H9 (cell line): ENCODE data around the gene RNF175. TPM values are rescaled to one million over a fixed set of nuclear protein-coding genes. Genes with fewer than 3 reads are reported as not detected.

Experiments
- DNase-seq: peaks from one replicate; pipeline ENCODE4 v3.0.0-alpha.2; 2017
- H2AFZ ChIP-seq: one replicate; pipeline ENCODE4 v1.6.1; 2013; ENCODE audit warnings: mild to moderate bottlenecking, low read length, control low read depth, moderate library complexity
- H2AK5ac ChIP-seq: 2 replicates; pipeline ENCODE4 v1.6.1; 2013; ENCODE audit warnings: low read length, control low read depth, mixed read lengths; ENCODE audit not compliant: insufficient read length
- H2BK120ac ChIP-seq: one replicate; pipeline ENCODE4 v1.6.1; 2013; ENCODE audit warnings: low read depth, mild to moderate bottlenecking, low read length, control low read depth, inconsistent platforms; ENCODE audit not compliant: poor library complexity, severe bottlenecking
- H2BK12ac ChIP-seq: 2 replicates; pipeline ENCODE4 v1.6.1; 2013; ENCODE audit warnings: low read length, control low read depth, mixed read lengths, low read depth; ENCODE audit not compliant: insufficient read length
- H2BK15ac ChIP-seq: 2 replicates; pipeline ENCODE4 v1.6.1; 2013; ENCODE audit warnings: low read depth, low read length, control low read depth
- H2BK20ac ChIP-seq: one replicate; pipeline ENCODE4 v1.6.1; 2013; ENCODE audit warnings: low read depth, mild to moderate bottlenecking, low read length, control low read depth, inconsistent platforms; ENCODE audit not compliant: poor library complexity, severe bottlenecking
- H2BK5ac ChIP-seq: 2 replicates; pipeline ENCODE4 v1.6.1; 2013; ENCODE audit warnings: low read length, control low read depth, mixed read lengths; ENCODE audit not compliant: insufficient read length
- H3K14ac ChIP-seq: 2 replicates; pipeline ENCODE4 v1.6.1; 2013; ENCODE audit warnings: low read length, control low read depth; ENCODE audit not compliant: insufficient read depth
- H3K18ac ChIP-seq: 2 replicates; pipeline ENCODE4 v1.6.1; 2013; ENCODE audit warnings: low read depth, mild to moderate bottlenecking, mixed read lengths, low read length, control low read depth; ENCODE audit not compliant: insufficient read length
- H3K23ac ChIP-seq: 2 replicates; pipeline ENCODE4 v1.6.1; 2013; ENCODE audit warnings: low read length, control low read depth, mixed read lengths, low read depth; ENCODE audit not compliant: insufficient read length
- H3K23me2 ChIP-seq: 2 replicates; pipeline ENCODE4 v1.6.1; 2013; ENCODE audit warnings: low read depth, mild to moderate bottlenecking, mixed read lengths, low read length, control low read depth; ENCODE audit not compliant: insufficient read length, poor library complexity, severe bottlenecking
- H3K27ac ChIP-seq: 2 replicates; pipeline ENCODE4 v1.5.1; 2013; ENCODE audit warnings: low read length, control low read depth, mixed read lengths, low read depth; ENCODE audit not compliant: insufficient read length
- H3K27me3 ChIP-seq: 2 replicates; pipeline ENCODE4 v1.6.1; 2013; ENCODE audit warnings: low read length, control low read depth, inconsistent platforms; ENCODE audit not compliant: insufficient read depth
- H3K4ac ChIP-seq: 2 replicates; pipeline ENCODE4 v1.6.1; 2013; ENCODE audit warnings: low read depth, mild to moderate bottlenecking, control low read depth, inconsistent platforms, low read length, moderate library complexity
- H3K4me1 ChIP-seq: 2 replicates; pipeline ENCODE4 v1.6.1; 2013; ENCODE audit warnings: low read length, control low read depth, inconsistent platforms; ENCODE audit not compliant: insufficient read depth
- H3K4me2 ChIP-seq: 2 replicates; pipeline ENCODE4 v1.6.1; 2013; ENCODE audit warnings: low read length, control low read depth, mixed read lengths; ENCODE audit not compliant: insufficient read length, insufficient read depth
- H3K56ac ChIP-seq: 2 replicates; pipeline ENCODE4 v1.6.1; 2013; ENCODE audit warnings: low read depth, mild to moderate bottlenecking, mixed read lengths, low read length, control low read depth; ENCODE audit not compliant: insufficient read length
- H3K79me1 ChIP-seq: 2 replicates; pipeline ENCODE4 v1.6.1; 2013; ENCODE audit warnings: low read depth, mild to moderate bottlenecking, moderate library complexity, low read length, control low read depth, inconsistent platforms; ENCODE audit not compliant: insufficient read depth, poor library complexity, severe bottlenecking
- H3K79me2 ChIP-seq: 2 replicates; pipeline ENCODE4 v1.6.1; 2013; ENCODE audit warnings: low read length, control low read depth, inconsistent platforms; ENCODE audit not compliant: insufficient read depth
- H3K9ac ChIP-seq: 2 replicates; pipeline ENCODE4 v1.6.1; 2013; ENCODE audit warnings: low read length, control low read depth, mixed read lengths; ENCODE audit not compliant: insufficient read length; ENCODE audit errors: extremely low read depth
- H3K9me3 ChIP-seq: one replicate; pipeline ENCODE4 v1.6.1; 2013; ENCODE audit warnings: low read depth, low read length, inconsistent platforms; ENCODE audit not compliant: control insufficient read depth
- H3T11ph ChIP-seq: one replicate; pipeline ENCODE4 v1.6.1; 2013; ENCODE audit warnings: mild to moderate bottlenecking, low read length, control low read depth, inconsistent platforms
- H4K20me1 ChIP-seq: one replicate; pipeline ENCODE4 v1.6.1; 2013; ENCODE audit not compliant: control insufficient read depth, insufficient read length, insufficient read depth
- H4K5ac ChIP-seq: 2 replicates; pipeline ENCODE4 v1.6.1; 2013; ENCODE audit warnings: low read depth, mild to moderate bottlenecking, mixed read lengths, low read length, control low read depth; ENCODE audit not compliant: insufficient read length
- H4K8ac ChIP-seq: replicated peaks from 2 replicates; pipeline ENCODE4 v1.6.1; 2013; ENCODE audit warnings: low read length, control low read depth, mixed read lengths, low read depth; ENCODE audit not compliant: insufficient read length
- H4K91ac ChIP-seq: 2 replicates; pipeline ENCODE4 v1.6.1; 2013; ENCODE audit warnings: low read depth, mild to moderate bottlenecking, moderate library complexity, mixed read lengths, low read length, control low read depth; ENCODE audit not compliant: insufficient read length
- H3K27ac Mint-ChIP-seq, 3 experiments: 2 replicates in 2 of 3; 3 replicates in 1 of 3; pipeline ENCODE4 v1.8.0; 2020 to 2021; ENCODE audit warnings: mixed read lengths in 3 of 3, mild to moderate bottlenecking in 1 of 3, moderate library complexity in 1 of 3
- H3K27me3 Mint-ChIP-seq: 2 replicates; pipeline ENCODE4 v1.8.0; 2021; ENCODE audit warnings: low read depth, mild to moderate bottlenecking, moderate library complexity, mixed read lengths
- H3K36me3 Mint-ChIP-seq, 3 experiments: 2 replicates in 2 of 3; 3 replicates in 1 of 3; pipeline ENCODE4 v1.8.0; 2020 to 2021; ENCODE audit warnings: low read depth in 3 of 3, mixed read lengths in 3 of 3; ENCODE audit not compliant: insufficient read depth in 1 of 3
- H3K4me1 Mint-ChIP-seq, 2 experiments: 2 replicates each; pipeline ENCODE4 v1.8.0; 2020; ENCODE audit warnings: mixed read lengths in 2 of 2
- H3K4me3 Mint-ChIP-seq, 2 experiments: 2 replicates in 1 of 2; 3 replicates in 1 of 2; pipeline ENCODE4 v1.8.0; 2020 to 2021; ENCODE audit warnings: mild to moderate bottlenecking in 2 of 2, mixed read lengths in 2 of 2, moderate library complexity in 1 of 2
- H3K9me3 Mint-ChIP-seq, 2 experiments: 2 replicates in 1 of 2; 3 replicates in 1 of 2; pipeline ENCODE4 v1.8.0; 2020; ENCODE audit warnings: mild to moderate bottlenecking in 2 of 2, mixed read lengths in 2 of 2, moderate library complexity in 1 of 2
- WGBS: extraction: QIAGEN DNeasy Blood & Tissue Kit; methylation state at CpG from one replicate; pipeline ENCODE4 v1.1.7; 2013; ENCODE audit warnings: missing lambda C conversion rate, low lambda C conversion rate, mixed read lengths; ENCODE audit not compliant: insufficient read length; ENCODE audit errors: extremely low coverage; 5-methylcytosine and 5-hydroxymethylcytosine counted together
- total RNA-seq: library from RNA; stranded (reverse); gene quantifications from 2 replicates; pipeline ENCODE4 v1.2.1, GENCODE V29; 2021
- TF ChIP-seq, protein P1 (sequence below): fragments of 200-600 bp; sonication (generic); conservative IDR thresholded peaks from 3 replicates; pipeline ENCODE4 v1.8.0; 2021; ENCODE audit warnings: antibody characterized with exemption, mild to moderate bottlenecking

The RNF175 gene
- total RNA-seq, 1 experiment from 2014 or later: 4.3 TPM

DNA sequence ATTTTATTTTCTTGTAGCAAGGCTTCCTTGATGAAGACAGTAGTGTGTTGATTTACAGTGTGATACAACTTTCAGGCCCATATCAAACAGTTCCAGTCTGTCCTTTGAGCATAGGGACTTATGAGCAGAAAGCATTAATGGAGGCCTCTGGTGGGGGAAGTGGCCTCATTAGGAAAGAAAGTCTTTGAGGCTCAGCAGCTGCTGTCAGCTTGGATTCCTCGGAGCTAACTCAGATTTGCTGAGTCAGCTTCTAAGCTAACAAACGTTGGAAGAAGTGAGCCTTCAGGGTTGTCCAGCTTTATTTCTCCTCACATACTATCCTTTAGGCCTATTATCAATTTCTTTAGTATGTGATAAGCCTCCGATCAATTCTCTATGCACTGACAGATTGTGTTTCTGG is 44.9 kb upstream of the RNF175 start:
- TF ChIP-seq, protein P1, sequence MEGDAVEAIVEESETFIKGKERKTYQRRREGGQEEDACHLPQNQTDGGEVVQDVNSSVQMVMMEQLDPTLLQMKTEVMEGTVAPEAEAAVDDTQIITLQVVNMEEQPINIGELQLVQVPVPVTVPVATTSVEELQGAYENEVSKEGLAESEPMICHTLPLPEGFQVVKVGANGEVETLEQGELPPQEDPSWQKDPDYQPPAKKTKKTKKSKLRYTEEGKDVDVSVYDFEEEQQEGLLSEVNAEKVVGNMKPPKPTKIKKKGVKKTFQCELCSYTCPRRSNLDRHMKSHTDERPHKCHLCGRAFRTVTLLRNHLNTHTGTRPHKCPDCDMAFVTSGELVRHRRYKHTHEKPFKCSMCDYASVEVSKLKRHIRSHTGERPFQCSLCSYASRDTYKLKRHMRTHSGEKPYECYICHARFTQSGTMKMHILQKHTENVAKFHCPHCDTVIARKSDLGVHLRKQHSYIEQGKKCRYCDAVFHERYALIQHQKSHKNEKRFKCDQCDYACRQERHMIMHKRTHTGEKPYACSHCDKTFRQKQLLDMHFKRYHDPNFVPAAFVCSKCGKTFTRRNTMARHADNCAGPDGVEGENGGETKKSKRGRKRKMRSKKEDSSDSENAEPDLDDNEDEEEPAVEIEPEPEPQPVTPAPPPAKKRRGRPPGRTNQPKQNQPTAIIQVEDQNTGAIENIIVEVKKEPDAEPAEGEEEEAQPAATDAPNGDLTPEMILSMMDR: no peak
- Histone ChIP-seq H3K79me2 (no peaks in the 10 kb centered on the region), H3T11ph (no peak overlapping the region), H3K18ac (no peak overlapping the region), H3K4me2 (no peak overlapping the region), H2AK5ac (no peak overlapping the region), H3K79me1 (no peaks in the 10 kb centered on the region), H2AFZ (no peak overlapping the region), H4K5ac (no peak overlapping the region), H4K20me1 (no peaks in the 10 kb centered on the region), H4K8ac (no peak overlapping the region), H3K9me3 (no peaks in the 10 kb centered on the region), H3K23me2 (no peaks in the 10 kb centered on the region), H2BK20ac (no peak overlapping the region), H3K9ac (no peak overlapping the region), H3K27me3 (no peaks in the 10 kb centered on the region), H3K27ac (no peak overlapping the region), H2BK120ac (no peak overlapping the region), H4K91ac (no peak overlapping the region), H2BK12ac (no peak overlapping the region), H3K4me1 (no peaks in the 10 kb centered on the region), H2BK5ac (no peak overlapping the region), H3K14ac (no peak overlapping the region), H3K23ac (no peak overlapping the region), H3K56ac (no peak overlapping the region), H2BK15ac (no peak overlapping the region), H3K4ac (no peak overlapping the region)
- no peaks in the 10 kb centered on the region for H3K4me1 Mint-ChIP-seq
- peaks cover 0 to 3% of the 10 kb centered on the region in 2 experiments; a peak in 3 of 5 replicates for H3K9me3 Mint-ChIP-seq
- WGBS: no CpG with 5 or more reads among the region's 3 CpGs
- H3K4me3 Mint-ChIP-seq: no peak overlapping the region
- DNase-seq: no peak
- no peak overlapping the region; a peak in 1 of 7 replicates for H3K27ac Mint-ChIP-seq
- peaks cover 0 to 5% (median 2%) of the 10 kb centered on the region in 3 experiments; a peak in 3 of 7 replicates for H3K36me3 Mint-ChIP-seq
- no peaks in the 10 kb centered on the region; the same call in 1 of the 2 replicates for H3K27me3 Mint-ChIP-seq
